ACC112 (cell line): ENCODE data around the gene KY.
"Not testable (repeated sequence)": the region's sequence is repeated elsewhere in the genome, so short reads cannot be mapped to it uniquely, and the experiment has no call there.

Source experiments
- H2AFZ ChIP-seq: fragments of 200-600 bp; sonication (generic); one replicate; pipeline ENCODE4 v1.6.0; 2017; ENCODE audit warnings: antibody characterized with exemption, low read length; ENCODE audit not compliant: unreplicated experiment
- H3K27ac ChIP-seq: fragments of 200-600 bp; sonication (generic); 2 replicates; pipeline ENCODE4 v1.5.1; 2014; ENCODE audit warnings: low read depth, mild to moderate bottlenecking, antibody characterized with exemption, low read length, moderate library complexity
- H3K27me3 ChIP-seq: fragments of 200-600 bp; sonication (generic); 2 replicates; pipeline ENCODE4 v1.6.1; 2014; ENCODE audit warnings: mild to moderate bottlenecking, antibody characterized with exemption, low read length, moderate library complexity, mixed read lengths; ENCODE audit not compliant: insufficient read depth
- H3K36me3 ChIP-seq: fragments of 200-600 bp; sonication (generic); 2 replicates; pipeline ENCODE4 v1.6.1; 2016; ENCODE audit warnings: mild to moderate bottlenecking, antibody characterized with exemption, low read length, moderate library complexity, mixed read lengths; ENCODE audit not compliant: insufficient read depth
- H3K4me1 ChIP-seq: fragments of 200-600 bp; sonication (generic); one replicate; pipeline ENCODE4 v1.6.1; 2016; ENCODE audit warnings: low read length, mixed read lengths; ENCODE audit not compliant: insufficient read depth, unreplicated experiment, control insufficient read depth
- H3K4me3 ChIP-seq: fragments of 200-600 bp; sonication (generic); 2 replicates; pipeline ENCODE4 v1.5.1; 2014; ENCODE audit warnings: mild to moderate bottlenecking, low read depth, low read length
- H3K79me2 ChIP-seq: fragments of 200-600 bp; sonication (generic); one replicate; pipeline ENCODE4 v1.6.0; 2016; ENCODE audit warnings: low read length; ENCODE audit not compliant: control insufficient read depth, unreplicated experiment, insufficient read depth

KY gene

GRCh38 chr3:134600206-134600605 is 50.6 kb downstream of the KY start:
- peaks cover 4% of the 10 kb centered on the region for H3K4me1 ChIP-seq
- H3K27me3 ChIP-seq, result no peaks in the 10 kb centered on the region
- H3K36me3 ChIP-seq, result no peaks in the 10 kb centered on the region
- no peaks in the 10 kb centered on the region for H3K79me2 ChIP-seq
- no peak overlapping the region for H3K27ac ChIP-seq
- H2AFZ ChIP-seq, result no peak overlapping the region
- H3K4me3 ChIP-seq, result no peak overlapping the region

- no peak overlapping the region for H3K27ac ChIP-seq
- no peaks in the 10 kb centered on the region for H3K79me2 ChIP-seq
- H3K4me1 ChIP-seq, result peaks cover 4% of the 10 kb centered on the region
- no peak overlapping the region for H2AFZ ChIP-seq
- no peaks in the 10 kb centered on the region for H3K27me3 ChIP-seq
- H3K4me3 ChIP-seq, result no peak overlapping the region
- no peaks in the 10 kb centered on the region for H3K36me3 ChIP-seq
Measured at GRCh38 chr3:134598763-134599545, 51.9 kb downstream of the KY start.

- Histone ChIP-seq H3K4me1 (peaks cover 4% of the 10 kb centered on the region), H3K27me3 (no peaks in the 10 kb centered on the region; the same call in 1 of the 2 replicates), H2AFZ (no peak overlapping the region), H3K27ac (no peak overlapping the region), H3K36me3 (no peaks in the 10 kb centered on the region), H3K4me3 (no peak overlapping the region), H3K79me2 (no peaks in the 10 kb centered on the region)
Measured at GRCh38 chr3:134597390-134597970, 53.3 kb downstream of the KY start.

GRCh38 chr3:134594986-134595385 is 55.8 kb downstream of the KY start:
- H3K27ac ChIP-seq, H3K36me3 ChIP-seq, H2AFZ ChIP-seq, H3K27me3 ChIP-seq, H3K4me1 ChIP-seq, H3K4me3 ChIP-seq, H3K79me2 ChIP-seq: not testable (repeated sequence)

GRCh38 chr3:134594331-134594741 is 56.5 kb downstream of the KY start:
- no peaks in the 10 kb centered on the region for H3K36me3 ChIP-seq

GRCh38 chr3:134592806-134593205 is 58.0 kb downstream of the KY start:
- Histone ChIP-seq H2AFZ (no peak overlapping the region), H3K79me2 (no peaks in the 10 kb centered on the region), H3K27ac (no peak overlapping the region), H3K27me3 (peaks cover 8% of the 10 kb centered on the region), H3K36me3 (no peaks in the 10 kb centered on the region), H3K4me3 (no peak overlapping the region), H3K4me1 (no peaks in the 10 kb centered on the region)

More at GRCh38 chr3:134594331-134594741, 56.5 kb downstream of the KY start:
- H3K27ac ChIP-seq, result no peak overlapping the region
- no peak overlapping the region for H3K4me3 ChIP-seq
- no peak overlapping the region for H2AFZ ChIP-seq
- H3K79me2 ChIP-seq, result no peaks in the 10 kb centered on the region
- H3K27me3 ChIP-seq, result peaks cover 8% of the 10 kb centered on the region
- H3K4me1 ChIP-seq, result no peaks in the 10 kb centered on the region

- H2AFZ ChIP-seq, result no peak overlapping the region
- H3K27me3 ChIP-seq, result peaks cover 8% of the 10 kb centered on the region
- H3K27ac ChIP-seq, result no peak overlapping the region
- no peak overlapping the region for H3K4me3 ChIP-seq
- H3K36me3 ChIP-seq, result no peaks in the 10 kb centered on the region
- H3K4me1 ChIP-seq, result no peaks in the 10 kb centered on the region
- H3K79me2 ChIP-seq, result no peaks in the 10 kb centered on the region
Measured at GRCh38 chr3:134590766-134591165, 60.1 kb downstream of the KY start.

GRCh38 chr3:134579141-134579665 is 71.6 kb downstream of the KY start:
- H3K4me1 ChIP-seq, result no peaks in the 10 kb centered on the region
- H3K27me3 ChIP-seq, result no peaks in the 10 kb centered on the region
- no peak overlapping the region for H3K27ac ChIP-seq
- H3K4me3 ChIP-seq, result no peak overlapping the region
- H2AFZ ChIP-seq, result no peak overlapping the region
- no peaks in the 10 kb centered on the region for H3K36me3 ChIP-seq
- no peaks in the 10 kb centered on the region for H3K79me2 ChIP-seq

- Histone ChIP-seq H3K79me2 (no peaks in the 10 kb centered on the region), H3K4me1 (no peaks in the 10 kb centered on the region)
Measured at GRCh38 chr3:134576831-134577230, 74.0 kb downstream of the KY start.

GRCh38 chr3:134576426-134576825 is 74.4 kb downstream of the KY start:
- H3K27ac ChIP-seq, result no peak overlapping the region
- no peaks in the 10 kb centered on the region for H3K27me3 ChIP-seq
- no peaks in the 10 kb centered on the region for H3K79me2 ChIP-seq
- H2AFZ ChIP-seq, result no peak overlapping the region
- H3K4me1 ChIP-seq, result no peaks in the 10 kb centered on the region
- H3K4me3 ChIP-seq, result no peak overlapping the region
- no peaks in the 10 kb centered on the region for H3K36me3 ChIP-seq

More at GRCh38 chr3:134576831-134577230, 74.0 kb downstream of the KY start:
- Histone ChIP-seq H2AFZ (no peak overlapping the region), H3K36me3 (no peaks in the 10 kb centered on the region), H3K4me3 (no peak overlapping the region), H3K27ac (no peak overlapping the region), H3K27me3 (no peaks in the 10 kb centered on the region)

GRCh38 chr3:134569899-134570298 is 80.9 kb downstream of the KY start:
- not testable (repeated sequence) for H3K27ac ChIP-seq, H3K4me1 ChIP-seq, H3K27me3 ChIP-seq, H3K36me3 ChIP-seq, H3K79me2 ChIP-seq, H2AFZ ChIP-seq, H3K4me3 ChIP-seq
